ENCODE results near the gene INSYN1. TPM values are rescaled to one million over a fixed set of nuclear protein-coding genes. Genes with fewer than 3 reads are reported as not detected.

INSYN1 gene
- total and polyA plus RNA-seq, 2 of the 13 experiments (the other 11 are each of a cell fraction or from before 2014, with no cell fraction given), result not detected

- DNase-seq (ENCODE audit: low spot score) (no peak), ATAC-seq (no peak), FAIRE-seq (no peak)
- BruUV-seq (replicated peaks), result no TSS peak
- no peaks in the 10 kb centered on the region for H3K36me3 ChIP-seq (replicated peaks in 1 of 2; ENCODE audit: control insufficient read depth in 1 of 2, insufficient read depth in 2 of 2, low read length in 2 of 2)
- no peaks in the 10 kb centered on the region for H3K79me2 ChIP-seq (ENCODE audit: insufficient read depth, low read length)
- CTCF ChIA-PET (ENCODE audit: low intra/inter-chr PET ratio, low total read pairs), result no interaction called here
- no peak overlapping the region for H3K9ac ChIP-seq (ENCODE audit: insufficient read depth, low read depth, low read length)
- no peak overlapping the region for H3K4me2 ChIP-seq (ENCODE audit: low read depth, low read length)
- TF ChIP-seq FOXC1 (CRISPR knock-in tag; IDR thresholded peaks at IDR 0.05; ENCODE audit: borderline replicate concordance), result no peak
- no peak for TF ChIP-seq MED8 (CRISPR knock-in tag; IDR thresholded peaks at IDR 0.05; ENCODE audit: insufficient replicate concordance)
- H3K27me3 ChIP-seq (ENCODE audit: control insufficient read depth in 1 of 2, insufficient read depth in 2 of 2, low read length in 2 of 2), result peaks cover 2 to 14% of the 10 kb centered on the region in 2 experiments; a peak in 2 of 5 replicates
- in situ Hi-C loops (cut with HindIII; ENCODE audit: extremely low pct_ligation_motif_present, low pct_unique_long_range_greater_than_20kb), result no loop called here
- H3K4me1 ChIP-seq (ENCODE audit: insufficient read depth, low read length), result peaks cover 10% of the 10 kb centered on the region; the same call in 1 of the 2 replicates
- H3K27ac ChIP-seq (ENCODE audit: extremely low read length, insufficient read depth, low read length), result no peak overlapping the region
- peaks cover 3% of the 10 kb centered on the region; the same call in 1 of the 2 replicates for H4K20me1 ChIP-seq (ENCODE audit: insufficient read depth, low read length)
- no peak overlapping the region for H2AFZ ChIP-seq (ENCODE audit: low read length)
- intact Hi-C loops (cut with micrococcal nuclease; ENCODE audit: unreplicated experiment), result no loop called here
- POLR2A ChIA-PET, result no interaction called here
- H3K9me3 ChIP-seq (ENCODE audit: low read length), result no peaks in the 10 kb centered on the region
- 0% methylated on average over 1 of the region's 1 CpG for WGBS (ENCODE audit: low lambda C conversion rate)
- no peak overlapping the region for H3K4me3 ChIP-seq (replicated peaks in 1 of 3; ENCODE audit: insufficient read depth in 1 of 3, low read depth in 2 of 3, low read length in 3 of 3)
These were observed 8.9 kb downstream of the INSYN1 start for GRCh38 chr15:73744293-73744692.

GRCh38 chr15:73741321-73741836 is 11.8 kb downstream of the INSYN1 start:
- 11% methylated on average over 3 of the region's 3 CpGs for WGBS (ENCODE audit: low lambda C conversion rate)
- TF ChIP-seq PRPF4 (IDR thresholded peaks at IDR 0.05; ENCODE audit: low read depth, low read length, poor library complexity, severe bottlenecking) (no peak), ARID2 (CRISPR knock-in tag; IDR thresholded peaks at IDR 0.05; ENCODE audit: borderline replicate concordance) (no peak), ATF2 (CRISPR knock-in tag; IDR thresholded peaks at IDR 0.05) (no peak), ZSCAN25 (CRISPR knock-in tag; IDR thresholded peaks at IDR 0.05) (no peak), NR0B2 (CRISPR knock-in tag; IDR thresholded peaks at IDR 0.05) (no peak), NFRKB (IDR thresholded peaks at IDR 0.05) (no peak), POLR2G (IDR thresholded peaks at IDR 0.05; ENCODE audit: low read depth, low read length) (no peak), ZFYVE20 (CRISPR knock-in tag; IDR thresholded peaks at IDR 0.05; ENCODE audit: borderline replicate concordance, low read depth) (no peak), ATAD3A (CRISPR knock-in tag; IDR thresholded peaks at IDR 0.05) (no peak)
- Histone ChIP-seq H3K27ac (ENCODE audit: extremely low read length, insufficient read depth, low read length) (no peak overlapping the region), H3K9me3 (ENCODE audit: low read length) (no peaks in the 10 kb centered on the region), H3K4me1 (ENCODE audit: insufficient read depth, low read length) (peaks cover 10% of the 10 kb centered on the region; the same call in 1 of the 2 replicates), H3K36me3 (replicated peaks in 1 of 2; ENCODE audit: control insufficient read depth in 1 of 2, insufficient read depth in 2 of 2, low read length in 2 of 2) (no peaks in the 10 kb centered on the region), H2AFZ (ENCODE audit: low read length) (no peak overlapping the region), H3K9ac (ENCODE audit: insufficient read depth, low read depth, low read length) (no peak overlapping the region), H3K79me2 (ENCODE audit: insufficient read depth, low read length) (no peaks in the 10 kb centered on the region), H3K27me3 (ENCODE audit: control insufficient read depth in 1 of 2, insufficient read depth in 2 of 2, low read length in 2 of 2) (peaks cover 2 to 7% of the 10 kb centered on the region in 2 experiments; a peak in 2 of 5 replicates), H3K4me2 (ENCODE audit: low read depth, low read length) (no peak overlapping the region), H3K4me3 (replicated peaks in 1 of 3; ENCODE audit: insufficient read depth in 1 of 3, low read depth in 2 of 3, low read length in 3 of 3) (no peak overlapping the region), H4K20me1 (ENCODE audit: insufficient read depth, low read length) (peaks cover 3% of the 10 kb centered on the region; the same call in 1 of the 2 replicates)
- DNase-seq (ENCODE audit: low spot score), result no peak
- POLR2A ChIA-PET, result no interaction called here
- CTCF ChIA-PET (ENCODE audit: low intra/inter-chr PET ratio, low total read pairs), result no interaction called here
- 0 out of 3 replicates have a peak, but pooled peaks have one; percentile 14 for ATAC-seq
- no peak for FAIRE-seq
- no TSS peak for BruUV-seq (replicated peaks)
- in situ Hi-C loops (cut with HindIII; ENCODE audit: extremely low pct_ligation_motif_present, low pct_unique_long_range_greater_than_20kb), result no loop called here
- intact Hi-C loops (cut with micrococcal nuclease; ENCODE audit: unreplicated experiment), result no loop called here

Measured in HepG2 (cell line).